Measurements from ENCODE around the gene MYLIP. TPM values are rescaled to one million over a fixed set of nuclear protein-coding genes. Genes with fewer than 3 reads are reported as not detected.

Gene MYLIP
- total RNA-seq, 1 experiment from 2014 or later: 42.2 TPM

DNA sequence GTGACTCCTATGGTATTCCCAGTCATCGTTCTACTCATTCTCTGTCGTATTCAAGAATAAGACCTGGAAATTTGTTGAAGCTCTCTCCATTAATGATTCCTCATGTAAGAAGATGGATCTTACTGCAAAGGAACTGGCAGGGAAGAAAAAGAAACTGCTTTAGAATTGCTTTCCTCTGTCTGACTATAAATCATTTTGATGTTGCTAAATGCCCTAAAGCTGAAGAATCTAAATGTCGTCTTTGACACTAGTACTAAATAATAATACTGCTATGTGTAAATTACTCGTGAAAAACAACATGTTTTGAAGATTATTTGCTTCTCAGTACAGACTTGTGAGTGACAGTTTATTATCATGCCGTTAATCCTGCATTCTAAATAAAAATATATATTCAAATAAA lies 20.5 kb upstream of the MYLIP start:
- Histone ChIP-seq H3K9me3 (ENCODE audit: insufficient read depth, low read depth) (no peaks in the 10 kb centered on the region), H3F3A (ENCODE audit: insufficient read depth, low read depth) (no peaks in the 10 kb centered on the region), H3K79me2 (ENCODE audit: low read depth) (no peaks in the 10 kb centered on the region), H3K4me3 (no peak overlapping the region), H3K36me3 (ENCODE audit: low read depth) (no peaks in the 10 kb centered on the region), H2AFZ (no peak overlapping the region), H3K27me3 (ENCODE audit: insufficient read depth, low read depth) (peaks cover 6% of the 10 kb centered on the region; the same call in 1 of the 2 replicates), H4K20me1 (ENCODE audit: insufficient read depth) (no peaks in the 10 kb centered on the region), H3K4me2 (no peak overlapping the region), H3K27ac (no peak overlapping the region), H3K4me1 (replicated peaks; ENCODE audit: insufficient read depth) (no peaks in the 10 kb centered on the region), H3K9me2 (ENCODE audit: insufficient read depth) (no peaks in the 10 kb centered on the region)
- ChIA-PET POLR2A (ENCODE audit: unreplicated experiment) (interaction anchor here (0.6 kb wide), 1 partner anchor 22 kb away, joined by 4 read pairs; no protein-coding TSS in a partner anchor), CTCF (no interaction called here)
- no peak for TF ChIP-seq EZH2 (IDR thresholded peaks at IDR 0.05; ENCODE audit: low read depth)
- TF ChIP-seq, protein P1, sequence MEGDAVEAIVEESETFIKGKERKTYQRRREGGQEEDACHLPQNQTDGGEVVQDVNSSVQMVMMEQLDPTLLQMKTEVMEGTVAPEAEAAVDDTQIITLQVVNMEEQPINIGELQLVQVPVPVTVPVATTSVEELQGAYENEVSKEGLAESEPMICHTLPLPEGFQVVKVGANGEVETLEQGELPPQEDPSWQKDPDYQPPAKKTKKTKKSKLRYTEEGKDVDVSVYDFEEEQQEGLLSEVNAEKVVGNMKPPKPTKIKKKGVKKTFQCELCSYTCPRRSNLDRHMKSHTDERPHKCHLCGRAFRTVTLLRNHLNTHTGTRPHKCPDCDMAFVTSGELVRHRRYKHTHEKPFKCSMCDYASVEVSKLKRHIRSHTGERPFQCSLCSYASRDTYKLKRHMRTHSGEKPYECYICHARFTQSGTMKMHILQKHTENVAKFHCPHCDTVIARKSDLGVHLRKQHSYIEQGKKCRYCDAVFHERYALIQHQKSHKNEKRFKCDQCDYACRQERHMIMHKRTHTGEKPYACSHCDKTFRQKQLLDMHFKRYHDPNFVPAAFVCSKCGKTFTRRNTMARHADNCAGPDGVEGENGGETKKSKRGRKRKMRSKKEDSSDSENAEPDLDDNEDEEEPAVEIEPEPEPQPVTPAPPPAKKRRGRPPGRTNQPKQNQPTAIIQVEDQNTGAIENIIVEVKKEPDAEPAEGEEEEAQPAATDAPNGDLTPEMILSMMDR (conservative IDR thresholded peaks at IDR 0.05): no peak
- no TSS peak for BruUV-seq (replicated peaks)
- no peak for DNase-seq
- intact Hi-C loops (cut with micrococcal nuclease; ENCODE audit: unreplicated experiment): no loop called here

DNA sequence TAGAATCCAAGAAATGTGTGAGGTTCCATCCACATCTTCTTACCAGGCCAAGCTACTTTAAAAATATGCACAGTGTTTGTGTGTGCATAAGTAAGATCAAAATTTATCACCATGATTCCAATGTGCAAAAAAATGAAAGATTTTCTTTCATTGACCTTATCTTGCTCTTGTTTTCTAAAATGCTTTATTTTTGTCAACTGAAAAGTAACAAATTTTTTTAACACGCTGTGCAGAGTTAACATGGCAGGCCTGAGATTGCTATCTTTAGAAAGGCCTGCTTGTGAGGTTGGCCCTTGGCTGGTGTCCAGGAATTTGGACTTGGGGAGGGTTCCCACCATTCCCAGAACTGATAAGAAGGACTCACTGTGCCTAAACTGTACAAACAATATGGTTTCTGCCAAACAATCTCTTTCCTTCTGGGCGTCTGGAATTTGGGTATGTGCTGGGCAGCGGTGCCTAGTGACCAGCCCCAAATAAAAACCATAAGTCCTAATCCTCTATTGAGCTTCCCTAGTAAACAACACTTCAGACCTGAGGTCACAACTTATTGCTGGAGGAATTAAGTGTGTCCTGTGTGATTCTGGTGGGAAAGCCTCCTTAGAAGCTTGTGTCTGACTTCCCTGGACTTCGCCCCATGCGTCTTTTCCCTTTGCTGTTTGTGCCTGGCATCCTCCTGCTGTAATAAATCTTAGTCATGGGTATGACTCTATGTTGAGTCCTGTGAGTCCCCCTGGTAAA lies 19.8 kb upstream of the MYLIP start:
- Histone ChIP-seq H3F3A (ENCODE audit: insufficient read depth, low read depth) (no peaks in the 10 kb centered on the region), H3K9me2 (ENCODE audit: insufficient read depth) (no peaks in the 10 kb centered on the region), H3K27ac (no peak overlapping the region), H3K79me2 (ENCODE audit: low read depth) (no peaks in the 10 kb centered on the region), H3K4me3 (no peak overlapping the region), H3K36me3 (ENCODE audit: low read depth) (no peaks in the 10 kb centered on the region), H3K4me2 (no peak overlapping the region), H4K20me1 (ENCODE audit: insufficient read depth) (no peaks in the 10 kb centered on the region), H3K4me1 (replicated peaks; ENCODE audit: insufficient read depth) (no peaks in the 10 kb centered on the region), H3K9me3 (ENCODE audit: insufficient read depth, low read depth) (no peaks in the 10 kb centered on the region), H3K27me3 (ENCODE audit: insufficient read depth, low read depth) (peaks cover 6% of the 10 kb centered on the region; the same call in 1 of the 2 replicates), H2AFZ (no peak overlapping the region)
- TF ChIP-seq, protein P1 (conservative IDR thresholded peaks at IDR 0.05): no peak
- no peak for TF ChIP-seq EZH2 (IDR thresholded peaks at IDR 0.05; ENCODE audit: low read depth)
- CTCF ChIA-PET: interaction anchor here (0.6 kb wide), 1 partner anchor 1456 kb away, joined by 5 read pairs; no protein-coding TSS in a partner anchor
- POLR2A ChIA-PET (ENCODE audit: unreplicated experiment): no interaction called here
- DNase-seq: peak in 1 of 2 experiments; percentile 5
- intact Hi-C loops (cut with micrococcal nuclease; ENCODE audit: unreplicated experiment): no loop called here
- BruUV-seq (replicated peaks): no TSS peak

DNA sequence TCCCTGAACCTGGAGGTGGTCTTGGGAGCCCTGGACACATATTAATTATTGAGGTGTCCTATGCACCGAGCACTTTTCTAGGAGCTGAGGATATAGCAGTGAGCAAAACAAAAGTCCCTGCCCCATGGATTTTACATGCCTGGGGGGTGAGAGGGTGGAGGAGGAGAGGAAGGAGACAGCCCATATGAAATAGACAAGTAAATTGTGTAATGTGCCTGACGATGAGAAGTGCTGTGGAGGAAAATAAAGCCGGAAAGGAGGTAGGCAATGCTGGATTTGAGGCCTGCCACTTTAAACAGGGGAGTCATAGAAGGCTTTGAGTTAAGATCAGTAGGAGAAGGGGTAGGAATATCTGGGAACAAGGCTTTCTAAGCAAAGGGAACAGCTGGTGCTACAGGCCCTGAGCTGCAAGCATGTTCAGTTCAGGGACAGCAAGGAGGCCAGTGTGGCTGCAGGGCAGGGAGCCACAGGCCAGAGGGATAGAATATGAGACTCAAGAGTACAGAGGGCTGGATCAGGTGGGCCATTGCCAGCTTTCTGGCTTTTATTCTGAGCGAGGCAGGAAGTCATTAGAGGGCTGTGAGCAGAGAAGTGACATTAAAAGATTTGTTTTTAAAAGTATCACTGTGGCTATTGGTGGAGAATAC lies 19.1 kb upstream of the MYLIP start:
- intact Hi-C loops (cut with micrococcal nuclease; ENCODE audit: unreplicated experiment): no loop called here
- ChIA-PET CTCF (no interaction called here), POLR2A (ENCODE audit: unreplicated experiment) (no interaction called here)

More for the DNA sequence above, 19.1 kb upstream of the MYLIP start:
- Histone ChIP-seq H3K36me3 (ENCODE audit: low read depth) (no peaks in the 10 kb centered on the region), H3K27ac (no peak overlapping the region), H3K79me2 (ENCODE audit: low read depth) (no peaks in the 10 kb centered on the region), H3K4me1 (replicated peaks; ENCODE audit: insufficient read depth) (no peaks in the 10 kb centered on the region), H3K27me3 (ENCODE audit: insufficient read depth, low read depth) (no peaks in the 10 kb centered on the region; the same call in 1 of the 2 replicates), H3K4me2 (no peak overlapping the region), H3K4me3 (no peak overlapping the region), H3K9me2 (ENCODE audit: insufficient read depth) (no peaks in the 10 kb centered on the region), H2AFZ (no peak overlapping the region), H3K9me3 (ENCODE audit: insufficient read depth, low read depth) (no peaks in the 10 kb centered on the region), H3F3A (ENCODE audit: insufficient read depth, low read depth) (no peaks in the 10 kb centered on the region), H4K20me1 (ENCODE audit: insufficient read depth) (no peaks in the 10 kb centered on the region)
- BruUV-seq (replicated peaks): no TSS peak
- TF ChIP-seq EZH2 (IDR thresholded peaks at IDR 0.05; ENCODE audit: low read depth): no peak
- TF ChIP-seq, protein P1 (conservative IDR thresholded peaks at IDR 0.05): no peak
- DNase-seq: no peak
